Measurements from ENCODE around the gene ABLIM2. TPM values are rescaled to one million over a fixed set of nuclear protein-coding genes. Genes with fewer than 3 reads are reported as not detected.

Gene ABLIM2
- total RNA-seq, 2 donors from 2014 or later: 2.6 to 7.3 TPM

GRCh38 chr4:7983296-7983695, 175.3 kb downstream of the ABLIM2 start:
- TF ChIP-seq POLR2A (IDR thresholded peaks at IDR 0.05) (no peak), POLR2AphosphoS5 (IDR thresholded peaks at IDR 0.05) (no peak), CTCF (IDR thresholded peaks at IDR 0.05) (no peak)
- Histone ChIP-seq H3K36me3 (no peaks in the 10 kb centered on the region), H3K9me3 (no peaks in the 10 kb centered on the region), H3K4me3 (no peak overlapping the region), H3K27ac (no peak overlapping the region), H3K4me1 (replicated peaks) (no peaks in the 10 kb centered on the region), H3K27me3 (replicated peaks; ENCODE audit: insufficient read depth) (no peaks in the 10 kb centered on the region)
- WGBS: 95% methylated on average over 17 of the region's 17 CpGs
- DNase-seq (ENCODE audit: low spot score): no peak
- intact Hi-C loops (cut with DNase I): loop anchor here (10.0 kb wide), 1 partner anchor 788 kb away; the partner anchor contains the start of gene SORCS2

GRCh38 chr4:7981738-7982394, 176.7 kb downstream of the ABLIM2 start:
- H3K4me1 ChIP-seq (replicated peaks): no peaks in the 10 kb centered on the region
- intact Hi-C loops (cut with DNase I): loop anchor here (10.0 kb wide), 1 partner anchor 787 kb away; the partner anchor contains the start of gene SORCS2
- no peaks in the 10 kb centered on the region for H3K36me3 ChIP-seq
- no peak overlapping the region for H3K4me3 ChIP-seq
- WGBS: 89% methylated on average over 8 of the region's 8 CpGs
- DNase-seq (ENCODE audit: low spot score): no peak
- no peak overlapping the region for H3K27ac ChIP-seq
- no peaks in the 10 kb centered on the region for H3K27me3 ChIP-seq (replicated peaks; ENCODE audit: insufficient read depth)
- no peaks in the 10 kb centered on the region for H3K9me3 ChIP-seq
- TF ChIP-seq POLR2A (IDR thresholded peaks at IDR 0.05) (no peak), POLR2AphosphoS5 (IDR thresholded peaks at IDR 0.05) (no peak), CTCF (IDR thresholded peaks at IDR 0.05) (no peak)

GRCh38 chr4:7980036-7980435, 178.6 kb downstream of the ABLIM2 start:
- no peak overlapping the region for H3K27ac ChIP-seq

GRCh38 chr4:7979652-7979968, 179.0 kb downstream of the ABLIM2 start:
- no peaks in the 10 kb centered on the region for H3K27me3 ChIP-seq (replicated peaks; ENCODE audit: insufficient read depth)
- intact Hi-C loops (cut with DNase I): no loop called here
- no peak for DNase-seq (ENCODE audit: low spot score)
- H3K9me3 ChIP-seq: no peaks in the 10 kb centered on the region
- 83% methylated on average over 4 of the region's 4 CpGs for WGBS
- no peak overlapping the region for H3K27ac ChIP-seq
- H3K4me3 ChIP-seq: no peak overlapping the region
- no peaks in the 10 kb centered on the region for H3K4me1 ChIP-seq (replicated peaks)
- H3K36me3 ChIP-seq: no peaks in the 10 kb centered on the region
- no peak for TF ChIP-seq CTCF (IDR thresholded peaks at IDR 0.05)
- no peak for TF ChIP-seq POLR2AphosphoS5 (IDR thresholded peaks at IDR 0.05)
- TF ChIP-seq POLR2A (IDR thresholded peaks at IDR 0.05): no peak

More at GRCh38 chr4:7980036-7980435, 178.6 kb downstream of the ABLIM2 start:
- H3K4me3 ChIP-seq: no peak overlapping the region
- H3K27me3 ChIP-seq (replicated peaks; ENCODE audit: insufficient read depth): no peaks in the 10 kb centered on the region
- no peak for TF ChIP-seq POLR2AphosphoS5 (IDR thresholded peaks at IDR 0.05)
- TF ChIP-seq POLR2A (IDR thresholded peaks at IDR 0.05): no peak
- TF ChIP-seq CTCF (IDR thresholded peaks at IDR 0.05): no peak
- no peak for DNase-seq (ENCODE audit: low spot score)
- H3K36me3 ChIP-seq: no peaks in the 10 kb centered on the region
- 95% methylated on average over 2 of the region's 2 CpGs for WGBS
- intact Hi-C loops (cut with DNase I): loop anchor here (10.0 kb wide), 1 partner anchor 785 kb away; the partner anchor contains the start of gene SORCS2
- H3K9me3 ChIP-seq: no peaks in the 10 kb centered on the region
- no peaks in the 10 kb centered on the region for H3K4me1 ChIP-seq (replicated peaks)
